OCI-LY3 (cell line): ENCODE measurements around the gene THAP5.

Experiments used
- H2AFZ ChIP-seq: fragments of 200-600, 300-600 bp; shearing (Covaris generic); 2 replicates; pipeline ENCODE4 v1.6.0; 2014; ENCODE audit warnings: antibody characterized with exemption, low read depth, low read length
- H3K27ac ChIP-seq: fragments of 200-600, 300-600 bp; sonication (generic); 2 replicates; pipeline ENCODE4 v1.5.1; 2014; ENCODE audit warnings: mild to moderate bottlenecking, low read length, moderate library complexity, mixed read lengths
- H3K27me3 ChIP-seq: fragments of 200-600, 300-600 bp; sonication (generic); 2 replicates; pipeline ENCODE4 v1.6.1; 2014; ENCODE audit warnings: low read depth, low read length, mixed read lengths
- H3K36me3 ChIP-seq: fragments of 200-600, 300-600 bp; sonication (generic); replicated peaks from 2 replicates; pipeline ENCODE3; 2014; ENCODE audit warnings: low read depth, low read length, mixed read lengths
- H3K4me1 ChIP-seq: fragments of 300-600, 200-600 bp; sonication (generic); 2 replicates; pipeline ENCODE4 v1.6.1; 2014; ENCODE audit warnings: low read length, mixed read lengths
- H3K4me2 ChIP-seq: fragments of 200-600, 300-600 bp; sonication (generic); 2 replicates; pipeline ENCODE4 v1.6.1; 2014; ENCODE audit warnings: low read length, mixed read lengths
- H3K4me3 ChIP-seq: fragments of 300-600, 200-600 bp; sonication (generic); 2 replicates; pipeline ENCODE4 v1.5.1; 2014; ENCODE audit warnings: antibody characterized with exemption, mild to moderate bottlenecking, low read length, moderate library complexity
- H3K79me2 ChIP-seq: fragments of 300-600, 200-600 bp; shearing (Covaris generic); 2 replicates; pipeline ENCODE4 v1.6.1; 2014; ENCODE audit warnings: mild to moderate bottlenecking, low read length, mixed read lengths
- H3K9ac ChIP-seq: fragments of 300-600, 200-600 bp; shearing (Covaris generic); 2 replicates; pipeline ENCODE4 v1.6.0; 2014; ENCODE audit warnings: mild to moderate bottlenecking, low read length, moderate library complexity
- H3K9me3 ChIP-seq: fragments of 200-600, 300-600 bp; shearing (Covaris generic); 2 replicates; pipeline ENCODE4 v1.6.1; 2014; ENCODE audit warnings: low read length, mixed read lengths; ENCODE audit not compliant: insufficient read depth
- H4K20me1 ChIP-seq: fragments of 200-600, 300-600 bp; sonication (generic); 2 replicates; pipeline ENCODE4 v1.6.1; 2016; ENCODE audit warnings: low read length, mixed read lengths; ENCODE audit not compliant: insufficient read depth
- CTCF ChIP-seq: fragments of 200-600, 300-600 bp; sonication (generic); IDR thresholded peaks from 2 replicates; pipeline ENCODE4 v1.5.1; 2014; ENCODE audit warnings: antibody characterized with exemption, low read length, low read depth
- EZH2phosphoT487 ChIP-seq: fragments of 200-600 bp; shearing (Covaris generic); IDR thresholded peaks from 2 replicates; pipeline ENCODE4 v1.6.1; 2018; ENCODE audit warnings: antibody characterized with exemption, mixed run types, low read depth

The THAP5 gene

GRCh38 chr7:108613147-108613948 lies 43.8 kb upstream of the THAP5 start:
- Histone ChIP-seq H3K9ac (no peak overlapping the region), H2AFZ (no peak overlapping the region), H3K27ac (no peak overlapping the region), H3K9me3 (no peaks in the 10 kb centered on the region), H3K27me3 (peaks cover 15% of the 10 kb centered on the region), H3K4me2 (no peak overlapping the region), H3K36me3 (no peaks in the 10 kb centered on the region), H4K20me1 (no peaks in the 10 kb centered on the region), H3K4me3 (no peak overlapping the region), H3K79me2 (no peaks in the 10 kb centered on the region), H3K4me1 (no peaks in the 10 kb centered on the region)
- TF ChIP-seq EZH2phosphoT487 (no peak), CTCF (peak; percentile 80)

- TF ChIP-seq EZH2phosphoT487 (no peak), CTCF (no peak)
- peaks cover 15% of the 10 kb centered on the region for H3K27me3 ChIP-seq
- H3K4me1 ChIP-seq = no peaks in the 10 kb centered on the region
- no peak overlapping the region for H3K4me3 ChIP-seq
- no peak overlapping the region for H3K9ac ChIP-seq
- H3K79me2 ChIP-seq = no peaks in the 10 kb centered on the region
- no peak overlapping the region for H3K27ac ChIP-seq
- no peaks in the 10 kb centered on the region for H3K9me3 ChIP-seq
- no peaks in the 10 kb centered on the region for H3K36me3 ChIP-seq
- H4K20me1 ChIP-seq = no peaks in the 10 kb centered on the region
- no peak overlapping the region for H2AFZ ChIP-seq
- H3K4me2 ChIP-seq = no peak overlapping the region
Observed at GRCh38 chr7:108611268-108611667, 41.8 kb upstream of the THAP5 start.

GRCh38 chr7:108609643-108610042 lies 40.1 kb upstream of the THAP5 start:
- Histone ChIP-seq H4K20me1 (no peaks in the 10 kb centered on the region), H3K4me3 (no peak overlapping the region), H3K4me2 (no peak overlapping the region), H3K9ac (no peak overlapping the region), H3K79me2 (no peaks in the 10 kb centered on the region), H3K9me3 (no peaks in the 10 kb centered on the region), H2AFZ (no peak overlapping the region), H3K36me3 (no peaks in the 10 kb centered on the region), H3K27me3 (peaks cover 15% of the 10 kb centered on the region), H3K27ac (no peak overlapping the region), H3K4me1 (peaks cover 7% of the 10 kb centered on the region)
- TF ChIP-seq CTCF = no peak
- no peak for TF ChIP-seq EZH2phosphoT487

GRCh38 chr7:108605559-108606201 lies 36.2 kb upstream of the THAP5 start:
- H3K9ac ChIP-seq = no peak overlapping the region
- H3K4me1 ChIP-seq = peaks cover 7% of the 10 kb centered on the region
- H3K27ac ChIP-seq = no peak overlapping the region
- H3K9me3 ChIP-seq = no peaks in the 10 kb centered on the region
- H3K36me3 ChIP-seq = no peaks in the 10 kb centered on the region
- TF ChIP-seq EZH2phosphoT487 = no peak
- no peak for TF ChIP-seq CTCF
- no peak overlapping the region for H3K4me3 ChIP-seq
- H3K4me2 ChIP-seq = no peak overlapping the region
- no peaks in the 10 kb centered on the region for H4K20me1 ChIP-seq
- H2AFZ ChIP-seq = no peak overlapping the region
- peaks cover under 1% of the 10 kb centered on the region; the same call in 1 of the 2 replicates for H3K27me3 ChIP-seq
- H3K79me2 ChIP-seq = no peaks in the 10 kb centered on the region
